ENCODE data around the gene TMEM33.

The TMEM33 gene

DNA sequence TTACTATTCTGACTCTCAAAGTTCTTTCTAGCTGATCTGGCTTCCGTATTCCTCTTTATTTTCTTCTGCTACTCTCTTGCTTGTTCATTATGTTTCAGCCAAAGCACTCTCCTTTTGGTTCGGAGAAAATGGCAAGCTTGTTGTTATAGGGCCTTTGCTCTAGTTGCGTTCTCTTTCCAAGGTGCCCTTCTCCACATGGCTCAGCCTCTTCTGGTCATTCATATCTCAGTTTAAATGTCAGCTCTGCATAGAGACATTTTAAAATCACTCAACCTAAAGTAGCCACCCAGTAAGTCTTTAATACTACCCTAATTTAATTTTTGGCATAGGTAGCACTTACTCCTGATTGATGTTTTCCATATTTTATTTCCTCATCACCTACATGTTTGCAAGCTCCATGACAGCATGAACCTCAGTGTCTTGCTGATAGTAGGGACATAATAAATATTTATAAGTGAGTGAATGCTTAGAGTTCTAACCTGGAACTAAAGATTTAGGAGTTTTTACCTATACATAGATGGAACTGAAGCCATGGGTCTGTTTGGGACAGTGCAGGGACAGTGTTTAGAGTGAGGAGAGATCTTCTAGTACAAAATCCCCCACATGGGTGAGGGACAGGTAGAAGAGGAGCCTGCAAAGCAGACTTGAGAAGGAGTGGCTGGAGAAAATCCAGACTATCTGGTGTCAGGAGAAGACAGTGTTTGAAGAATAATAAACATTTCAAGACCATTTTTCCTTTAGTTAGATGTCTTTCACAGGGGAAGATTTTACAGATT is 73.0 kb downstream of the TMEM33 start:
- no peak for DNase-seq

Data from activated T-cell treated with anti-CD3 and anti-CD28 coated beads for 4 hours (primary cell).